ENCODE data around the gene TBX1.
"Not testable (repeated sequence)": the region's sequence is repeated elsewhere in the genome, so short reads cannot be mapped to it uniquely, and the experiment has no call there.

Gene TBX1

GRCh38 chr22:19723232-19723982 lies 37.2 kb upstream of the TBX1 start, which contains the start of gene GP1BB:
Gene GP1BB, plus strand, starts transcription at chr22:19723539. Its CDS starts 31 bp downstream, at chr22:19723570.
- no peak for DNase-seq

GRCh38 chr22:19723983-19724827 lies 36.4 kb upstream of the TBX1 start:
- DNase-seq, result no peak

GRCh38 chr22:19724927-19725661 lies 35.5 kb upstream of the TBX1 start:
- no peak for DNase-seq

- not testable (repeated sequence) for DNase-seq
These were observed 34.4 kb upstream of the TBX1 start for GRCh38 chr22:19726064-19726788.

- DNase-seq, result no peak
These were observed 33.0 kb upstream of the TBX1 start for GRCh38 chr22:19727310-19728150.

- no peak for DNase-seq
These were observed 32.3 kb upstream of the TBX1 start for GRCh38 chr22:19728271-19728670.

- no peak for DNase-seq
These were observed 31.7 kb upstream of the TBX1 start for GRCh38 chr22:19728836-19729235.

GRCh38 chr22:19729507-19729906 lies 31.1 kb upstream of the TBX1 start:
- DNase-seq, result no peak

GRCh38 chr22:19730198-19730597 lies 30.4 kb upstream of the TBX1 start:
- DNase-seq, result no peak

GRCh38 chr22:19730655-19731360 lies 29.8 kb upstream of the TBX1 start:
- no peak for DNase-seq

- no peak for DNase-seq
These were observed 29.0 kb upstream of the TBX1 start for GRCh38 chr22:19731361-19732135.

- no peak for DNase-seq
These were observed 28.0 kb upstream of the TBX1 start for GRCh38 chr22:19732403-19733113.

- DNase-seq, result no peak
These were observed 26.8 kb upstream of the TBX1 start for GRCh38 chr22:19733755-19734154.

- DNase-seq, result no peak
These were observed 26.4 kb upstream of the TBX1 start for GRCh38 chr22:19734163-19734562.

- no peak for DNase-seq
These were observed 25.7 kb upstream of the TBX1 start for GRCh38 chr22:19734837-19735382.

- DNase-seq, result no peak
These were observed 24.7 kb upstream of the TBX1 start for GRCh38 chr22:19735665-19736510.

- no peak for DNase-seq
These were observed 22.5 kb upstream of the TBX1 start for GRCh38 chr22:19737846-19738663.

All from NCI-H187 treated with DMSO at 0.1 percent for 48 hours (cell line).